Spleen (tissue), 7 donors: ENCODE results near the gene UGT2A2.

ENCODE experiments used
- POLR2A ChIP-seq, 3 donors: fragments of 450-650 bp; IDR thresholded peaks; one replicate each; pipeline ENCODE4 v1.5.1; 2017; ENCODE audit warnings: antibody characterized with exemption in 3 of 3, mild to moderate bottlenecking in 1 of 3
- POLR2AphosphoS5 ChIP-seq, 3 donors: sonication (generic); formaldehyde crosslinking; IDR thresholded peaks; one replicate each; pipeline ENCODE4 v1.5.1; 2017; ENCODE audit warnings: antibody characterized with exemption in 3 of 3
- TF ChIP-seq, protein P1 (sequence below), 11 experiments: fragments of 200-600 bp in 7 of 11; fragments of 450-650 bp in 4 of 11; sonication (generic) in 4 of 11; IDR thresholded peaks in 8 of 11; conservative IDR thresholded peaks in 3 of 11; 1 replicate in 7 of 11; 2 replicates in 4 of 11; pipeline versions ENCODE4 v1.4.0 to v1.8.0; 2016 to 2021; ENCODE audit warnings: antibody characterized with exemption in 11 of 11, inconsistent platforms in 4 of 11, mild to moderate bottlenecking in 1 of 11
- donor health status: DM: no; HTN: no; CAD: no; lungs with moderate emphysema.
- donor health status: DM: no; HTN: no; CAD: no.
- donor health status: DM: no; HTN: no; CAD: no.

- TF ChIP-seq, protein P1, sequence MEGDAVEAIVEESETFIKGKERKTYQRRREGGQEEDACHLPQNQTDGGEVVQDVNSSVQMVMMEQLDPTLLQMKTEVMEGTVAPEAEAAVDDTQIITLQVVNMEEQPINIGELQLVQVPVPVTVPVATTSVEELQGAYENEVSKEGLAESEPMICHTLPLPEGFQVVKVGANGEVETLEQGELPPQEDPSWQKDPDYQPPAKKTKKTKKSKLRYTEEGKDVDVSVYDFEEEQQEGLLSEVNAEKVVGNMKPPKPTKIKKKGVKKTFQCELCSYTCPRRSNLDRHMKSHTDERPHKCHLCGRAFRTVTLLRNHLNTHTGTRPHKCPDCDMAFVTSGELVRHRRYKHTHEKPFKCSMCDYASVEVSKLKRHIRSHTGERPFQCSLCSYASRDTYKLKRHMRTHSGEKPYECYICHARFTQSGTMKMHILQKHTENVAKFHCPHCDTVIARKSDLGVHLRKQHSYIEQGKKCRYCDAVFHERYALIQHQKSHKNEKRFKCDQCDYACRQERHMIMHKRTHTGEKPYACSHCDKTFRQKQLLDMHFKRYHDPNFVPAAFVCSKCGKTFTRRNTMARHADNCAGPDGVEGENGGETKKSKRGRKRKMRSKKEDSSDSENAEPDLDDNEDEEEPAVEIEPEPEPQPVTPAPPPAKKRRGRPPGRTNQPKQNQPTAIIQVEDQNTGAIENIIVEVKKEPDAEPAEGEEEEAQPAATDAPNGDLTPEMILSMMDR (IDR thresholded peaks at IDR 0.05 in 8 of 11, conservative IDR thresholded peaks at IDR 0.05 in 3 of 11), result no peak
- TF ChIP-seq POLR2A (IDR thresholded peaks at IDR 0.05) (no peak), POLR2AphosphoS5 (IDR thresholded peaks at IDR 0.05) (no peak)
Observed at GRCh38 chr4:69549651-69550050, 89.8 kb downstream of the UGT2A2 start.
